Ishikawa (cell line): ENCODE data around the gene SPATA9.

Experiments used
- CEBPB ChIP-seq: IDR thresholded peaks from 2 replicates; pipeline ENCODE4 v1.6.1; 2012
- EGR1 ChIP-seq: IDR thresholded peaks from 2 replicates; pipeline ENCODE4 v1.6.1; 2012
- EP300 ChIP-seq: IDR thresholded peaks from 2 replicates; pipeline ENCODE4 v1.6.1; 2012; ENCODE audit warnings: borderline replicate concordance
- FOXM1 ChIP-seq: IDR thresholded peaks from 2 replicates; pipeline ENCODE4 v1.6.1; 2012; ENCODE audit warnings: low read depth, borderline replicate concordance
- RAD21 ChIP-seq: IDR thresholded peaks from 2 replicates; pipeline ENCODE4 v1.6.1; 2012; ENCODE audit warnings: low read depth
- TAF1 ChIP-seq: IDR thresholded peaks from 2 replicates; pipeline ENCODE4 v1.6.1; 2012; ENCODE audit warnings: low read depth, mild to moderate bottlenecking
- TEAD4 ChIP-seq: IDR thresholded peaks from 2 replicates; pipeline ENCODE4 v1.6.1; 2012
- YY1 ChIP-seq: IDR thresholded peaks from 2 replicates; pipeline ENCODE4 v1.6.1; 2012; ENCODE audit warnings: low read depth
- TF ChIP-seq, protein P1 (sequence below): IDR thresholded peaks from 2 replicates; pipeline ENCODE4 v1.6.1; 2012
- TF ChIP-seq, protein P2 (sequence below): IDR thresholded peaks from 2 replicates; pipeline ENCODE4 v1.6.1; 2012; ENCODE audit warnings: low read depth, mild to moderate bottlenecking

DNA sequence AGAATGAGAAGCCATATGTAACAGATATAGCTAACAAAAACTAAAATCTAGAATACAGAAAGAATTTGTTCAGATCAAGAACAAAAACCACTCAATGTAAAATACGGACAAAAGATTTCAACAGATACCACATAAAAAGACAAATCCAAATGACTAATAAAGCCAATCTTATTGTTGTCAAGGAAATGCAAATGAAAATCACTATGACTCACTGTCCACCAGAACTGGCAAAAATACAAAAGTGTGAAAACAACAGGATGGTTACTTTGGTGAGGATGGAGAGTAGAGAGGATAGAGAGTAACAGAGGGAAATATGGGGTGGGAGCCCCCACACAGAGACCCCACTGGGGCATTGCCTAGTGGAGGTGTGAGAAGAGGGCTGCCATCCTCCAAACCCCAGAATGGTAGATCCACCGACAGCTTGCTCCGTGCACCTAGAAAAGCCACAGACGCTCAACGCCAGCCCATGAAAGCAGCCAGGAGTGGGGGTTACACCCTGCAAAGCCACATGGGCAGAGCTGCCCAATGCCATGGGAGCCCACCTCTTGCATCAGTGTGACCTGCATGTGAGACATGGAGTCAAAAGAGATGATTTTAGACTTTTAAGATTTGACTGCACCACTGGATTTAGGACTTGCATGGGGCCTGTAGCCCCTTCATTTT, 33.1 kb upstream of the SPATA9 start:
- TF ChIP-seq CEBPB: no peak
- no peak for TF ChIP-seq RAD21
- TF ChIP-seq EGR1: no peak
- no peak for TF ChIP-seq TAF1
- TF ChIP-seq TEAD4: no peak
- TF ChIP-seq EP300: no peak
- TF ChIP-seq, protein P1, sequence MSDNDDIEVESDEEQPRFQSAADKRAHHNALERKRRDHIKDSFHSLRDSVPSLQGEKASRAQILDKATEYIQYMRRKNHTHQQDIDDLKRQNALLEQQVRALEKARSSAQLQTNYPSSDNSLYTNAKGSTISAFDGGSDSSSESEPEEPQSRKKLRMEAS: no peak
- no peak for TF ChIP-seq FOXM1
- TF ChIP-seq, protein P2, sequence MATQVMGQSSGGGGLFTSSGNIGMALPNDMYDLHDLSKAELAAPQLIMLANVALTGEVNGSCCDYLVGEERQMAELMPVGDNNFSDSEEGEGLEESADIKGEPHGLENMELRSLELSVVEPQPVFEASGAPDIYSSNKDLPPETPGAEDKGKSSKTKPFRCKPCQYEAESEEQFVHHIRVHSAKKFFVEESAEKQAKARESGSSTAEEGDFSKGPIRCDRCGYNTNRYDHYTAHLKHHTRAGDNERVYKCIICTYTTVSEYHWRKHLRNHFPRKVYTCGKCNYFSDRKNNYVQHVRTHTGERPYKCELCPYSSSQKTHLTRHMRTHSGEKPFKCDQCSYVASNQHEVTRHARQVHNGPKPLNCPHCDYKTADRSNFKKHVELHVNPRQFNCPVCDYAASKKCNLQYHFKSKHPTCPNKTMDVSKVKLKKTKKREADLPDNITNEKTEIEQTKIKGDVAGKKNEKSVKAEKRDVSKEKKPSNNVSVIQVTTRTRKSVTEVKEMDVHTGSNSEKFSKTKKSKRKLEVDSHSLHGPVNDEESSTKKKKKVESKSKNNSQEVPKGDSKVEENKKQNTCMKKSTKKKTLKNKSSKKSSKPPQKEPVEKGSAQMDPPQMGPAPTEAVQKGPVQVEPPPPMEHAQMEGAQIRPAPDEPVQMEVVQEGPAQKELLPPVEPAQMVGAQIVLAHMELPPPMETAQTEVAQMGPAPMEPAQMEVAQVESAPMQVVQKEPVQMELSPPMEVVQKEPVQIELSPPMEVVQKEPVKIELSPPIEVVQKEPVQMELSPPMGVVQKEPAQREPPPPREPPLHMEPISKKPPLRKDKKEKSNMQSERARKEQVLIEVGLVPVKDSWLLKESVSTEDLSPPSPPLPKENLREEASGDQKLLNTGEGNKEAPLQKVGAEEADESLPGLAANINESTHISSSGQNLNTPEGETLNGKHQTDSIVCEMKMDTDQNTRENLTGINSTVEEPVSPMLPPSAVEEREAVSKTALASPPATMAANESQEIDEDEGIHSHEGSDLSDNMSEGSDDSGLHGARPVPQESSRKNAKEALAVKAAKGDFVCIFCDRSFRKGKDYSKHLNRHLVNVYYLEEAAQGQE: no peak
- no peak for TF ChIP-seq YY1
